Testis (tissue), 3 donors: ENCODE results near the gene ESR2. TPM values are rescaled to one million over a fixed set of nuclear protein-coding genes. Genes with fewer than 3 reads are reported as not detected.

Experiments used
- DNase-seq: peaks from one replicate; pipeline ENCODE4 v3.0.0-alpha.2; 2019
- H3K27ac ChIP-seq, 2 donors: fragments of 200-600 bp; sonication (generic); one replicate each; pipeline ENCODE4 v1.5.1; 2019
- H3K27me3 ChIP-seq: fragments of 200-600 bp; sonication (generic); one replicate; pipeline ENCODE4 v1.5.1; 2019
- H3K36me3 ChIP-seq: fragments of 200-600 bp; sonication (generic); one replicate; pipeline ENCODE4 v1.5.1; 2017; ENCODE audit warnings: low read depth; ENCODE audit errors: missing control alignments
- H3K4me1 ChIP-seq: fragments of 200-600 bp; sonication (generic); one replicate; pipeline ENCODE4 v1.5.1; 2019
- H3K4me3 ChIP-seq, 2 donors: fragments of 200-600 bp; sonication (generic); one replicate each; pipeline ENCODE4 v1.5.1; 2017 to 2019
- H3K9me3 ChIP-seq: fragments of 200-600 bp; sonication (generic); one replicate; pipeline ENCODE4 v1.5.1; 2017
- POLR2A ChIP-seq: fragments of 450-650 bp; IDR thresholded peaks from one replicate; pipeline ENCODE4 v1.6.1; 2017; ENCODE audit warnings: antibody characterized with exemption, mild to moderate bottlenecking, moderate library complexity
- WGBS, 2 donors: methylation state at CpG; one replicate each; pipeline ENCODE4 v1.1.5; 2018; 5-methylcytosine and 5-hydroxymethylcytosine counted together
- intact Hi-C: fragments of 100-400 bp; cut with DNase I; formaldehyde crosslinking; loops from one replicate; pipeline ENCODE4 v1.15.1; 2023; ENCODE audit warnings: low total_unique reads
- polyA plus RNA-seq: library from polyadenylated mRNA; stranded (reverse); fragments of 350-450 nt; fragmentation: Illumina TruSeq; extraction: RNeasy Lipid Tissue Mini Kit (QIAGEN cat#74804); gene quantifications from one replicate; pipeline ENCODE4 v1.2.3, GENCODE V29; 2014; ENCODE audit warnings: low read depth, low replicate concordance; ENCODE audit not compliant: insufficient read depth
- total RNA-seq, 2 donors: library from RNA; depleted of rRNA; stranded (reverse); fragments of >200 nt; gene quantifications; one replicate each; pipeline ENCODE4 v1.2.3, GENCODE V29; 2016
- TF ChIP-seq, protein P1 (sequence below), 3 experiments: fragments of 450-650 bp in 2 of 3; fragments of 200-600 bp in 1 of 3; sonication (generic) in 1 of 3; IDR thresholded peaks; one replicate each; pipeline ENCODE4 v1.5.1; 2016 to 2019; ENCODE audit warnings: antibody characterized with exemption in 3 of 3, mild to moderate bottlenecking in 2 of 3, moderate library complexity in 1 of 3

ESR2 gene
- total and polyA plus RNA-seq, 3 donors from 2014 or later: 17.2 to 33.3 (median 19.8) TPM

DNA sequence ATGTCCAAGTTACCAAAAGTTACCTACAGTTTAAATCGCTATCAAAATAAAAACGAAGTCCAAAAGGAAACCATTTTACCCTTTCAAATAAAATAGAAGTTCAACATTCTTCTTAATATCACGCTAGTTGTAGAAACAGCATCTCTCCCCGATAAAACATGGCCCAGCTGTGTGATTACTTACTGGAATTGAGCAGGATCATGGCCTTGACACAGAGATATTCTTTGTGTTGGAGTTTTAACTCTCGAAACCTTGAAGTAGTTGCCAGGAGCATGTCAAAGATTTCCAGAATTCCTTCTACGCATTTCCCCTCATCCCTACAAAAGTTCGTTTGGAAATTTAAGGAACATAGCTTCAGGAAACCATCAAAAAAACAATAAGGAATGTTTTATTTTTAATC, 44.8 kb downstream of the ESR2 start:
- H3K36me3 ChIP-seq: no peaks in the 10 kb centered on the region
- no peak overlapping the region for H3K4me3 ChIP-seq
- intact Hi-C loops: no loop called here
- H3K27me3 ChIP-seq: no peaks in the 10 kb centered on the region
- H3K27ac ChIP-seq: peak overlapping the region; percentile 58 to 66
- TF ChIP-seq, protein P1, sequence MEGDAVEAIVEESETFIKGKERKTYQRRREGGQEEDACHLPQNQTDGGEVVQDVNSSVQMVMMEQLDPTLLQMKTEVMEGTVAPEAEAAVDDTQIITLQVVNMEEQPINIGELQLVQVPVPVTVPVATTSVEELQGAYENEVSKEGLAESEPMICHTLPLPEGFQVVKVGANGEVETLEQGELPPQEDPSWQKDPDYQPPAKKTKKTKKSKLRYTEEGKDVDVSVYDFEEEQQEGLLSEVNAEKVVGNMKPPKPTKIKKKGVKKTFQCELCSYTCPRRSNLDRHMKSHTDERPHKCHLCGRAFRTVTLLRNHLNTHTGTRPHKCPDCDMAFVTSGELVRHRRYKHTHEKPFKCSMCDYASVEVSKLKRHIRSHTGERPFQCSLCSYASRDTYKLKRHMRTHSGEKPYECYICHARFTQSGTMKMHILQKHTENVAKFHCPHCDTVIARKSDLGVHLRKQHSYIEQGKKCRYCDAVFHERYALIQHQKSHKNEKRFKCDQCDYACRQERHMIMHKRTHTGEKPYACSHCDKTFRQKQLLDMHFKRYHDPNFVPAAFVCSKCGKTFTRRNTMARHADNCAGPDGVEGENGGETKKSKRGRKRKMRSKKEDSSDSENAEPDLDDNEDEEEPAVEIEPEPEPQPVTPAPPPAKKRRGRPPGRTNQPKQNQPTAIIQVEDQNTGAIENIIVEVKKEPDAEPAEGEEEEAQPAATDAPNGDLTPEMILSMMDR (IDR thresholded peaks at IDR 0.05): no peak
- no peak for TF ChIP-seq POLR2A
- peaks cover 15% of the 10 kb centered on the region for H3K4me1 ChIP-seq
- WGBS, 2 donors: 20 to 41% methylated on average over 7 of the region's 7 CpGs
- no peaks in the 10 kb centered on the region for H3K9me3 ChIP-seq
- DNase-seq: peak; percentile 53

DNA sequence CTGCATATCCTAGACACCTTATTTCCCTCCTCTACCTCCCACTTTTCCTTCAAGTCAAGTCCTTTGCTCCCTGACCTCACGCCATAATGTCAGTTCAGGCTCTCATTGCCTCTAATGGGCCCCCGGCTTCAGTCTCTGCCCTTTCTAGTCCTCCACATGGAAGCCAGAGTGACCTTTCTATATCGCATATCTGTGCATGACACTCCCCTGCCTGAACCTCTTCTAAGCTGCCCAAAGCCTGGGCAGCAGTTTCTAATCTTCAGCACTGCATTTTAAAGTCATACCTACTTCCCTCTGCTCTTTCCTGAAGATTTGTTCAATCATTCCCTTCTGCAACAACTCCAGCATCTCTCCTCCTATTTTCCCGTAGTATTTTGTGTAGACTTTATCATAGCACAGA, 45.5 kb downstream of the ESR2 start:
- Histone ChIP-seq H3K4me1 (peaks cover 15% of the 10 kb centered on the region), H3K4me3 (no peak overlapping the region), H3K36me3 (no peaks in the 10 kb centered on the region), H3K27me3 (no peaks in the 10 kb centered on the region), H3K9me3 (no peaks in the 10 kb centered on the region), H3K27ac (peak overlapping the region; percentile 58 to 66)
- TF ChIP-seq POLR2A: no peak
- TF ChIP-seq, protein P1 (IDR thresholded peaks at IDR 0.05): no peak
- no peak for DNase-seq
- WGBS, 2 donors: 46 to 61% methylated on average over 4 of the region's 4 CpGs
- intact Hi-C loops: no loop called here

DNA sequence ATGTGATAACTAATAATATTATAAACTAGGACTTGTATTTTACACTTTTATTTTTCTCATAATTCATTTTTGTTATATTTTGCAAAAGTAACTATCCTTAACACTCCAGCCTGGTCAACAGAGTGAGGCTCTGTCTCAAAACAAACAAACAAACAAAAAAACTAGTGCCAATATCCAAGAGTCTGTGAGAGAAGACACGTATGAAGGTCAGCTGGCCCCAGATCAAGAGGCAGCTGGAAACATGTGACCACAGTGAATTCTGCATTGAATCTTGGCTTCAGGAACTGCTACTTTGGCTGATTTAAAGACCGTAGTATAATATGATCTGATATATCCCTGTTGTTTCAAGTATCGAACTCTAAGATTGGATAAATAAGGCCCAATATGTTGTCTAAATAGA, 47.0 kb downstream of the ESR2 start:
- 57 to 65% methylated on average over 3 of the region's 3 CpGs for WGBS, 2 donors

DNA sequence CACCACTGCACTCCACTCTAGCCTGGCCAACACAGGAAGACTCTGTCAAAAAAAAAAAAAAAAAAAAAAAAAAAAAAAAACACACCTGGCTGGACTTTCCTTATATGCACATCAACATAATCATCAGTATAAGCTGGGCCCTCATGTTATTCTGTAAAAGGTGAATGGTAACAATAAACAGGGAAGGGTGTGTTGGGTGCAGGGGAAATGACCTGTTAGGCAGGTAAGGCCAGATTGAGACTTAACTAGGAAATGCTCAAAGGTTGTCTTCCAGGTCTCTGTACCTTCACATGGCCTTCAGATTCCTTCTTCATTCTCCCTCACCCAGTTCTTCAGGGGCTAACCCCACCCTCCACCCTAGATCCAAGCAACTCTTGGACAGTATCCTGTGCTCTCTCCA, 47.5 kb downstream of the ESR2 start:
- intact Hi-C loops: no loop called here
- DNase-seq: no peak
- TF ChIP-seq, protein P1 (IDR thresholded peaks at IDR 0.05): no peak
- TF ChIP-seq POLR2A: no peak
- Histone ChIP-seq H3K36me3 (no peaks in the 10 kb centered on the region), H3K9me3 (no peaks in the 10 kb centered on the region), H3K27ac (no peak overlapping the region), H3K4me3 (no peak overlapping the region), H3K27me3 (no peaks in the 10 kb centered on the region), H3K4me1 (peaks cover 15% of the 10 kb centered on the region)

More for the DNA sequence above, 47.0 kb downstream of the ESR2 start:
- intact Hi-C loops: no loop called here
- H3K9me3 ChIP-seq: no peaks in the 10 kb centered on the region
- TF ChIP-seq, protein P1 (IDR thresholded peaks at IDR 0.05): no peak
- no peak for TF ChIP-seq POLR2A
- peaks cover 15% of the 10 kb centered on the region for H3K4me1 ChIP-seq
- no peak overlapping the region for H3K27ac ChIP-seq
- H3K27me3 ChIP-seq: no peaks in the 10 kb centered on the region
- DNase-seq: no peak
- no peak overlapping the region for H3K4me3 ChIP-seq
- no peaks in the 10 kb centered on the region for H3K36me3 ChIP-seq

DNA sequence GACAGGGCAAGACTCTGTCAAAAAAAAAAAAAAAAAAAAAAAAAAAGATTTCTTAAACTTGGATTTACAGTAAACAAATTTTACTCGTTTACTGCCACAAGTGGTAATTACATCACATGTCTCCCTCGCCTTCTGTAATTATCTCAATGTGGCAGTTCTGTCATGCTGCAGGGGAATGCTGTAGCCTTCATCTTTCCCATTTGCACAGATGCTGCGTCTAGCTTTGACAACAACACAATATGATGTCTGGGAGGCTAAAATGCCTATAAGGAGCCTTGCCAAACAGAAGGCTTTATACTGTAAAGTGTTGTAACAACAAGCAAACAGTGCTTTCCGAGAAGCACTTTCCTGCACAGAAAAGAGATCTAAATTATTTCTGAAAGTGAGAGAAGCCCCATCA, 48.7 kb downstream of the ESR2 start:
- peaks cover 15% of the 10 kb centered on the region for H3K4me1 ChIP-seq
- H3K9me3 ChIP-seq: no peaks in the 10 kb centered on the region
- H3K27me3 ChIP-seq: no peaks in the 10 kb centered on the region
- intact Hi-C loops: no loop called here
- no peak overlapping the region for H3K4me3 ChIP-seq
- TF ChIP-seq POLR2A: no peak
- TF ChIP-seq, protein P1 (IDR thresholded peaks at IDR 0.05): no peak
- 88 to 90% methylated on average over 4 of the region's 4 CpGs for WGBS, 2 donors
- no peaks in the 10 kb centered on the region for H3K36me3 ChIP-seq
- H3K27ac ChIP-seq: no peak overlapping the region
- no peak for DNase-seq
